ENCODE results near the gene MRPL33.

MRPL33 gene

GRCh38 chr2:27779417-27780055 is 8.0 kb downstream of the MRPL33 start:
- DNase-seq: no peak

- DNase-seq: no peak
Measured at GRCh38 chr2:27781496-27781895, 10.0 kb downstream of the MRPL33 start.

GRCh38 chr2:27782701-27783100 is 11.2 kb downstream of the MRPL33 start:
- DNase-seq: no peak

GRCh38 chr2:27790796-27791195 is 19.3 kb downstream of the MRPL33 start:
- DNase-seq: no peak

- no peak for DNase-seq
Measured at GRCh38 chr2:27792759-27793158, 21.2 kb downstream of the MRPL33 start.

- no peak for DNase-seq
Measured at GRCh38 chr2:27795093-27795834, 23.7 kb downstream of the MRPL33 start.

GRCh38 chr2:27795868-27796277 is 24.4 kb downstream of the MRPL33 start:
- DNase-seq: peak; percentile 6

GRCh38 chr2:27796791-27797765 is 25.6 kb downstream of the MRPL33 start:
- no peak for DNase-seq

GRCh38 chr2:27797841-27798240 is 26.3 kb downstream of the MRPL33 start:
- DNase-seq: no peak

- DNase-seq: no peak
Measured at GRCh38 chr2:27798486-27798885, 27.0 kb downstream of the MRPL33 start.

- no peak for DNase-seq
Measured at GRCh38 chr2:27798948-27799645, 27.6 kb downstream of the MRPL33 start.

- no peak for DNase-seq
Measured at GRCh38 chr2:27799646-27800010, 28.1 kb downstream of the MRPL33 start.

GRCh38 chr2:27800856-27801255 is 29.3 kb downstream of the MRPL33 start:
- no peak for DNase-seq

- DNase-seq: no peak
Measured at GRCh38 chr2:27802547-27802946, 31.0 kb downstream of the MRPL33 start.

GRCh38 chr2:27803046-27803445 is 31.5 kb downstream of the MRPL33 start:
- no peak for DNase-seq

GRCh38 chr2:27804146-27804545 is 32.6 kb downstream of the MRPL33 start:
- no peak for DNase-seq

GRCh38 chr2:27805180-27805579 is 33.7 kb downstream of the MRPL33 start:
- no peak for DNase-seq

- no peak for DNase-seq
Measured at GRCh38 chr2:27806311-27807059, 35.0 kb downstream of the MRPL33 start.

- DNase-seq: no peak
Measured at GRCh38 chr2:27807476-27807875, 36.0 kb downstream of the MRPL33 start.

GRCh38 chr2:27808418-27808817 is 36.9 kb downstream of the MRPL33 start:
- DNase-seq: no peak

GRCh38 chr2:27808984-27809383 is 37.5 kb downstream of the MRPL33 start:
- DNase-seq: no peak

GRCh38 chr2:27809761-27810241 is 38.3 kb downstream of the MRPL33 start:
- no peak for DNase-seq
